Right ventricle myocardium inferior (tissue), 1 donor: ENCODE data around the gene GABPB2. TPM values are rescaled to one million over a fixed set of nuclear protein-coding genes. Genes with fewer than 3 reads are reported as not detected.

ENCODE experiments used
- ATAC-seq: fragments of 200-7000 bp; cut with Tn5 transposase; one replicate; pipeline ENCODE4 v1.9.1; 2020; ENCODE audit warnings: mild to moderate bottlenecking, moderate library complexity
- DNase-seq: peaks from one replicate; pipeline ENCODE4 v3.0.0; 2021; ENCODE audit errors: missing footprints
- intact Hi-C: fragments of 100-400 bp; cut with DNase I; formaldehyde crosslinking; loops from one replicate; pipeline ENCODE4 v1.11.0; 2022
- total RNA-seq: library from RNA; stranded (reverse); fragmentation: NEBNext Ultra II Directional; extraction: Animal tissue kit (Norgen Biotek cat#: 25700); gene quantifications from one replicate; pipeline ENCODE4 v1.2.1, GENCODE V29; 2021
- donor health status: DM: no; HTN: yes; CAD: no; lungs with severe emphysema.

GABPB2 gene
- total RNA-seq, 1 donor from 2014 or later = 8.4 TPM

DNA sequence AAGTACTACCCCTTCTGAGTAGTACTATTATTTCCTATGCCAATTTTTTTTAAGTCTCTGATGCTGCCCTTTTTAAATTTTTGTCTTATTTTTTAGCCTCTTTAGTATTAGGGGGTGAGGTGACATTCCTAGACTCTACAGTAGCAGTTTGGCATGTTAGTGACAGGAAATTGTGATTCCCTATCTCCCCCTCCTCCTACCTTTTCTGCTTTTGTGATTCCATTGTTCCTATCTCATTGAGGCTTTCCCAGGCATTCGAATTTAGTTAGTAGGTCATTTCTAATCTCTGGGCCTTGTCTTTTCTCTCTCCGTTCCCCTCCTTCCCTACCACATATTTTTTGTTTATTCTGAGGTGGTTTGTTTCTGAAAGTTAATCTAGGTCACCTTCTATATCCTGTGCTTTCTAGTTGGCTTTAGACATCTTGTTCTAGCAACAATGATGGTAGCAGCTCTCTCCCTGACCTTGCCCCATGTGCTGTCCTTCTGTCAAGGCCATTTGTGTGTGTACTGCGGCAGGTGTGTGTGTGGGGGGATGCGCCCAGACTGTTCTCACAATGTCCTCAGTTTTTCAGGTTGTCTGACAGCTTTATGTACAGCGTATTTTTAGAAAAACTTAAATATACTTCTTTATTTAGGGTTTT is 54.3 kb downstream of the GABPB2 start:
- intact Hi-C loops = no loop called here
- ATAC-seq = no peak
- DNase-seq = no peak

DNA sequence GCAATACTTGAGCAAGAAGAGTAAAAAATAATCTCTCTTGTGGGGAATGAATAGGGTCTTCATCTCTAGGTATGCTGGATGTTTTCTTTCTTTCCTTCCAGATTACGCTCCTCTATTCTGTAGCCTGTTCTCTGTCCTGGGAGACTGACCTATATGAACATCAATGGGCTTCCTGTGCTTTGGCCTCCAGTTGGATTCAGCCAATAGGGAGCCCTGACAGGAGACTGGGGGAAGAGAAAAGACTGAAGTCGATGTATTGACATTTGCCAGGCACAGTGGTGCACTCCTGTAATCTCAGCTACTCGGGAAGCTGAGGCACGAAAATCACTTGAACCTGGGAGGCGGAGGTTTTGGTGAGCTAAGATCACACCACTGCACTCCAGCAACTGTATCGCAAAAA is 58.2 kb downstream of the GABPB2 start:
- intact Hi-C loops = no loop called here
- ATAC-seq (no peak), DNase-seq (no peak)

DNA sequence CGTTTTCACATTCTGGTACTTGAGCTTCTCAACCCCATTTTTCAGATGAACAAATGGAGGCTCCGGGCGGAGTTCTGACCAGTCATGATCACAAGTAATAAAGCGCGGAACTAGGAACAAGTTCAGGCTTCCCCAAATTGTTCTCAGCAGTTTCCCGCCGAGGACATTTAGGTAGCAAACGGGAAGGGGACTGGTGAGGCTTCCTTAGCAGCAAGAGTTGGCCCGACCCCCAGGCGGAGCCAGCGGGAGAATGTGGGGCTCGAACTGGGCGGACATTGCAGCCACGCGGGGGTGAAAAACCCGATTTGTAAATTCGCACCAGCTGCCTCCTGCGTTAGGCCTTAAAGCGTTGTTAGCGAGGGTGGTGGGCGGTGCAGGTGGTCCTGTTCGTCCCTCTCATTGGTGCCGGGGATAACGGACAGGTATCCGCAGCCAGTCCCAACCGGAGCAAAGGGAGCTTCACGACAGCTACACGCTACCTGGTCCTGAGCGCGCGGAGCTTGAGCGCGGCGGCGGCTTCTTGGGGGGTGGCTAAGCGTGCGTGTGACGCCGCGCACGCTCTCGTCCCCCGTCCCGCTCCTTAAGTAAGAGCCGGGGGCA is 60.5 kb downstream of the GABPB2 start:
- DNase-seq (peak; percentile 88), ATAC-seq (peak; percentile 94)
- intact Hi-C loops = no loop called here

DNA sequence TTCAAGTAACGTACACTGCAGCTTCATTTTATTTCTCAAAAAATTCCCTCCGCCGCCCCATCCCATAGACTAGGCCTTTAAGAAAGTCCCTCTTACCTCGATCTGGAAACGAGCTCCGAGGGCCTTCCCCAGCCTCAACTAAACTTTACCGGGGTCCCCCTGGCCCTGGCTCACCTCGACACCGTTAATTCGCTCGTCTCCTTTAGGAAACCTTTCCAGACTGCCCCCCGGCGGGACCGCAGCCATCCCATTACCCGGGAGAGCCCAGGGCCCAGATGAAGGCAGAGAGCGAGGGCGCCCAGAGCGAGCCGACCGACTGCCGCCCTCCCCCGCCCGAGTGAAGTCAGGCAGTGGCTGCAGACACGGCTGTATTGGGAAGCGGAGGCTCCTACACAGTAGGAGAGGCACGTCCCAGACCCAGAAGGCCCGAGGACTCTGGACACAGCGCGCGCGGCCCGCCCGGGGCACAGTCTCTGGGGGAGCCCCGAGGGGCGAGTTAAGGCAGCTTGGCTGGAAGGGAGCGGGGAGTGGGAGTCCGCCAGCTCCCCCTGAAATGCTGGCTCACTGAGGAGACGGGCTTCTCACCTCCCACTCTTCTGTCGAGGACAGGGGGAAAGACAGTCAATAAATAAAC is 61.3 kb downstream of the GABPB2 start:
- intact Hi-C loops = no loop called here
- ATAC-seq (peak; percentile 45), DNase-seq (no peak)

DNA sequence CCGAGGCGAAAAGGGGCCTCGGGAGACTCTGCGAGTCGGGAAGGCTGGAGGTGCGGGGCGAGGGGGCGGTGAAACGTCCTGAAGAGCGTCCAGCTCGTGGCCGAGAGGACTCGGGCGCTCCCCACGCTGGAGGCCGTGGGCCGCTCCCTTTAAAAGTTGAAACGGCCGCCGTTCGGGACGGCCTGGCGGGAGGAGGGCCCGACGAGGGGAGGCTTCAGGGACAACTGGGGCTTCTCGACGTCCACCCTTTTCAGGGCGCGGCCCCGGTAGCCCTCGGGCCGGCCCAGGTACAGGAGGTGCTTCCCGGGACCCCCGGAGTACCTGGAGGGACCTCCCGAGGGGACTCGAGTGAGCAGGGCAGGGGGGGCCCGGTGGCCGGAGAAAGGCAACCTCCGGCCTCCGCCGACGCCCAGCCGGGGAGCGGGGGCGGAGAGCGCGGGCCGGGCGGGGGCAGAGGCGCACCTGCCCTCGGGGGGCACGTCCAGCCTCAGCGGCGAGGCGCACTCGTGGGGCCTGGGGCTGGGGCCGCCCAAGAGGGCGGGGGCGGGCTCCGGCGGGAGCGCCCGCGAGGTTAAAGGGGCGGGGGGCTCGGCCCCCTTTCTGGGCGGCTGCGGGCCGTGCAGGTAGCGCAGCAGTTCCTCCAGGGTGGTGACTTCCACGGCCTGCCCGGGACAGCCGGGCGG is 61.9 kb downstream of the GABPB2 start:
- no peak for DNase-seq
- no peak for ATAC-seq

DNA sequence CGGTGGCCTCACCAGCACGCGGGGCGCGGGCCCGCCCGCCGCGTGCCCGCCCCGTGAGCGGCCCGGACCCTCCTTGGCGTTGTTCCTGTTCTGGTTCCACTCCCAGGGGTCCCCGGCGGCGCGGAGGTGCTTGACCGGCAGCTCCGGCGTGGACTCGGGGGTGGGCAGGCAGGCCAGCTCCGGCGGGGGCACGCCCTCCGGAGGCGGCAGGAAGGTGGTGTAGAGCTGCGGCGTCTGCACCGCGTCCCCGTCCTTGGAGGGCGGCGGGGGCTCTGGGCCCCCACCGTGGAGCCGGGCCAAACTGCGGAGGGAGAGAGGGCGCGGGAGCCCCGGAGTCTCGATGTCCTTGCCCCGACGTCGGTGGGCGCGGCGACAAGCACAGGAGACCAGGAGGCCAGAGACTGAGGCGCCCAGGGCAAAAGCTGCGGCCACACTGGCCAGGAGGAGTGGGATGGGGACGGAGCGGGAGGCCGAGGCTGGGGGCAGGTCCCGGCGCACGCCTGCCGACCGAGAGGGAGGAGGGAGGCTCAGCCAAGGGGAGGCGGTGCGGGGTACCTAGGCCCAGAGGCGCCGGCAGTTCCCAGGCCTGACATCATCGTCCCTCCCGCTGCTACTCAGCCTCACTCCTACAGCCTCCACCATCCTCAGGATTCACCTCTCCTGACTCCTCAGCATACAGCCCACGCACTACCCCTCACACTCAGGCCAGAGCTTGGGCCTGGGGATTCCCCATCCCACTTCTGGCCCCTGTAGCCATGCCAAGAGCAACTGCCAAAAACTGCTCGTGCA is 62.7 kb downstream of the GABPB2 start:
- DNase-seq (no peak), ATAC-seq (no peak)
- intact Hi-C loops = no loop called here

More for the DNA sequence above, 61.9 kb downstream of the GABPB2 start:
- intact Hi-C loops = no loop called here

DNA sequence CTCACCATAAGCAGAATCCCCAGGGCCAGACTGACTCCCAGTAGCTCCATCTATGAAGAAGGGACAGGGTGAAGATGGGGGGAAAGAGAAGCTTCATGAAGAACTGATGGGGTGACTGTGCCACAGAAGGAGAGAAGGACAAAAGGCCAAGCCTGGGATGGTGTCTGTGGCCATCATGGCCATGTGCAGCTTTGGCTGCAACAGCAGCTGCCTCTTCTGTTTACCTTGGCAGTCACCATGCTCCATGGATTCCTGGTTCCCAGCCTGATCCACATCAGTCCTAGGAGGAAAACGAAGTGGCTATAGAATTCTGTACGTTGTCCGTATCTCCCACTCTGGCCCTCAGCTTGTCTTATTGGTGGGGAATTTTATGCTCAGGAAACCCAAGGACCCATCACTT is 63.8 kb downstream of the GABPB2 start:
- ATAC-seq (no peak), DNase-seq (no peak)
- intact Hi-C loops = no loop called here

DNA sequence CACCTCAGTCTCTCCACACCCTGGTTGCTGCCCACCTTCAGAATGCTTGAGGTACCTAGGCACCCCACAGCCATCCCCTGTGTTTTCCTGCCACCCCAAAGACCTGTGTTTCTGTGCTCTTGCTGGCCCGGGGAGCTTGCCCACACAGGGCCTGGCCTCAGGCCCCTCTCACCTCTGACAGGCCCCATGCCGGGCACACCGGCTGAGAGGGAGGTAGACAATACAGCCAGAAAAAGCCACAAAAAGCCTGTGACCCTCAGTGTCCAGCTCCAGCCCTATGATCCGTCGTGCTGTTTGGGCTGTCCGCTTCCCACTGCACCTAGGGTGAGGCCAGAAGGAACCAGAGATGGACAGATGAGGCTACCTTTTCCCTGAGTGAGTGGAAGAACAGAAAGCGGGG is 64.4 kb downstream of the GABPB2 start:
- DNase-seq (no peak), ATAC-seq (no peak)
- intact Hi-C loops = no loop called here

DNA sequence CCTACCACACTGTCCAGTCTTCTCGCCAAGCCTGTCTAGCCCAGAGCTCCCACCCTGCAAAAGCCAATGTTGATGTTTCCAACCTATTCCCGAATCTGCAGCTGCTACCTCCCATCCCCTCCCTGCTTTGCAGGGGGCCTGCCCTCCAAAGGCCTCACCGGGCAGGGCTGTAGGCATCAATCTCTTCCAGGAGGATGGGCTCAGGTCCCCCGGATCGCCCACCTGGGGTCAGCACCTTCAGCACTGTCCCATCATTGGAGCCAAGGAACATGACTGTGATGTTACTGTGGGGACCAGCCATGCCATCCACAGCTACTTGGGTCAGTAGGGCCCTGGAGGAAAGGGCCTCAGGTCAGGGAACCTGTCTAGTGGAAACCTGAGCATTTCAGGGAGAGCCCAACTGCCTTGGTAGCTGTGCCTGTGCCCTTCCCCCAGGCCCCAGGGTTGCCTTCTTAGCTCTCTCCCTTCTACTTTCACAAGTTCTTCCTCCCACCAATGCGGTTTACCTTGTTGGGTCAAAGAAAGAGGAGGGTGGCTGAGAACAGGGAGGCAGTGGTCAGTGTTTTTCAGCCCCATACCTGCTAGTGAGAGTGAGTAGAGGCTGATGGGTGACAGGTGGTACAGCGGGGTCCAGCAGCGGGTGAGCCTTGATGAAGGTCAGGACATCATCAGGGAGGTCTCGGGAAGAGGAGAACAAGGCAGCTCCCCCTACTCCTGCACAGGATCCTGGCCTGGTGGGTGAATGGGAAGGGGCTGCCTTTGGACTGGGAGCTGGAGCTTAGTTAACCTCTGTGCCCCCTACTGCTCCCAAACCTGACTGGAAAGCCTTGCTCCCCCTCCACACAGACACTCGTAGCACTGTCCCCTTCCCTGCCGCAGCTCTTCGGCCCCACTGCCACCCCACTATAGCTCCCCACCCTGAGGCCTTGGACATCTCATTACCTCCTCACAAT is 65.1 kb downstream of the GABPB2 start:
- DNase-seq = no peak

DNA sequence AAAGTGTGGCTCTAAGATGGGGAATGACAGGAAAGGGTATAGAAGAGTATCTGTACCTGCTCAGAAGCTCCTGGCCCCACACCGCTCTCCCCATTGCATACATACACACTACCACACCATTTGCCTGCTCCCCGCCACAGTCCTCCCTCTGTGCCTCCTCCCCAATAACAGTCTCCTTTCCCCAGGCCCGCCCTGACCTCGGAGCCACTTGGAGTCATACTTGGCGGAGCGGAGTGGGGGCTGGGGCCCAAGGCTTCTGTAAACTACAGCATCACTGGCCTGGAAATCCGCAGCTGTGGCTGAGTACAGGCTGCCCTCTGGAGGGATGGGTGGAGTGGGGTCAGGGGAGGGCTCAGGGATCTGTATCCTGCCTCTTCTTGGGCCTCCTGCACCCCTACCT is 67.2 kb downstream of the GABPB2 start:
- ATAC-seq (no peak), DNase-seq (no peak)
- intact Hi-C loops = no loop called here

More for the DNA sequence above, 65.1 kb downstream of the GABPB2 start:
- ATAC-seq = no peak
- intact Hi-C loops = no loop called here

DNA sequence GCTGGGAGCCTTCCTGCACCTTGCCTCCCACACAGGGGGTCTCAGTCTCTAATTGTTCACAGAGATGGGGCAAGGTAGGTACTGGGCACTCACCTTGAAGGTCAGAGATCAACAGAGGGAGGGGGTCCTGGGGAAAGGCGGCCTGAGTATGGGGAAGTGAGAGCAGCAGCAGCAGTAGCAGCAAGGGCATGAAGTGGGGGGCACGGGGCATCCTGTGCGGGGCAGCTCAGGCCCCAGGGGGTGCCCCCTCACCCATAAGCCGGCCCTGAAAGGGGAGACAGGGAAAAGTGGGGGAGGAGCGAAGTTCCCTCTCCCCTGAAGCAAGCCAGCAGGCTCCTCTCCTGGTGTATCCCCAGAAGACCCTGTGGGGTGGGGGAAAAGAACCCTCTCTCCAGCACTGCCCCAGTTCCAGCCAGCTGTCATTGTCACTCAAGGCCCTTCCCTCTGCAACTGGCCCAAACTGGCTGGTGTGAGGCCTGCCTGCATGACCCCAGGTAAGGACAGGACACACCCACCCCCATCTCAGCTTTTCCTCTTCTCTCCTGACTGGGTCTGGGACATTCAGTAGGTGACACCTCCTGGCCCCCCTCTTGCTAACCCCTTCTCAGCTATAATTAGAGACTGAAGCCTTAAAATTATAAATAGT is 72.0 kb downstream of the GABPB2 start:
- no peak for DNase-seq
- intact Hi-C loops = loop anchor here (10.0 kb wide), 1 partner anchor 268 kb away; the partner anchor contains the start of gene ARNT
- ATAC-seq = peak; percentile 33

DNA sequence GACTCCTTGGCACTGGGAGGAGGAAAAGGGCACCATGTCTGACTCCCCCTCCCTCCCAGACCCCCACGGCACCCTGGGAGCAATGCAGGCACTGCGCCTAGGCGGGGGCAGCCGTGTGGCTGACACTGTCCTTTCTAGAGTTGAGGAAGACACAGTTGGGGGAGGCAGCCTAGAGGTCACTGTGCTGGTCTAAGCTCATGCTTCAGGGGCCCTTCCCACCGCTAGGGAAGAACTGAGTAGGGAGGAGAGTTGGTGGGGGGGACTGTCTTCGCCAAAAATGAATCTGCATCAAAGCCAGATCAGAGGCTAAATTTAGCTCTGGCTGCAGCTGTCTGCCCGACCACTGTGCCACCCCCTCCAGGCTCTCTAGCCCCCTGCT is 72.5 kb downstream of the GABPB2 start:
- intact Hi-C loops = loop anchor here (10.0 kb wide), 1 partner anchor 268 kb away; the partner anchor contains the start of gene ARNT
- ATAC-seq (peak; percentile 2), DNase-seq (no peak)

DNA sequence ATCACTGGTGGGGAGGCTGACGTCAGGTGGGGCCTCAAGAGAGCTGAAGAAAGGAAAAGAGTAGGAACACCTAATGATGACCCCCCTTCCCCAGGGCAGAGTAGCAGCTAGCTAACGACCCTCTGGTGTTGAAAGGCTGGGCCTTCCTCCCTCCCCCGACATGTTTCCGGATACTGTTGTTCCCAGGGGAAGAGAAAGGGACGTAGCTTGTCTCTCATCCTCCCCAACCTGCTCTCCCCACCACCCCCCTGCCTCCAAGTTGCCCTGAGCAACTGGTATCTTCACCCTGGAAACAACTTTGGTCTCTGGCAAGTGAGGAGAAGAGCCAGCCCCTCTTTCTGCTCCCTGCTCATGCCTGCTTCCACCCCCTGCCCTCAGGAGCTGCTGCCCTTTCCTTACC is 73.4 kb downstream of the GABPB2 start:
- intact Hi-C loops = loop anchor here (10.0 kb wide), 1 partner anchor 269 kb away; the partner anchor contains the start of gene ARNT
- ATAC-seq = no peak
- no peak for DNase-seq

DNA sequence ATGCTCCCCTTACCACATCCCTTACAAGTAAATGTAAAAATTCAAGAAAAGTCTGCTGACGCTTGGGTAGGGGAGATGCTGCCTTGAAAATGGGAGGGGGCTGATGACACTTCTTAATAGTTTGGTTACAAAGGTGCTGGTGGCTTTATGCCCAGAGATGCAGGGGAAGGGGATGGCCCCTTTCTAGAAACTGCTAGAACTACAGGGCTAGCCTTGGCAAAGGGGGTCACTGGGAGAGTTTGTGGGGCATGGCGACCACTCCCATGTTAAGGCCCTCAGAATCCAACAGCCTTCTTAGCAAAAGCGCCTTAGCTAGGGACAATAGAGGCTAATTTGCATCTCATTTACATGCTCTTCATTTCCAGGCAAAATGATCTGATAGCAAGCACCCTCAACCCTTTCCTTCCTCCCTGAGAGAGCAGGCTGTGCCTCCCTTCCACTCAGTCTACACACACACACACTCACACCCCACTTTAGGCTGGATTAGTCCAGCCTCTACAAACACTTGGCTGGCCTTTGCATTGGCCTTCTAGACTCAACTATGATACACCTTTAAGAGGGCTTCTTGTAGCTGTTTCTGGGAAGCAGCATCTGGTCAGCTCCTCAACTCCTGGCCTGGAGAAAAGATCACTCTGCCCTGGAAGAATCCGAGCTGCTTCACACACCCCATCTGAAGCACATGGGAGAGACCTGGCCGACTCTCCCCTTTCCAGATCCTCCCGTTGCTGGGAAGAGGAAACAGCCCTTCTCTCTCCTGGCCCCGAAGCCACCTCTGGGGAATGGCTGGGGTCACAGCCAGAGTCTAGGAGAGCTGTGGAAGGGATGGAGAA is 74.1 kb downstream of the GABPB2 start:
- intact Hi-C loops = loop anchor here (5.0 to 10.0 kb wide), 2 partner anchors 122 to 270 kb away; partner anchors contain the start of gene ARNT
- DNase-seq = no peak
- ATAC-seq = peak; percentile 2

DNA sequence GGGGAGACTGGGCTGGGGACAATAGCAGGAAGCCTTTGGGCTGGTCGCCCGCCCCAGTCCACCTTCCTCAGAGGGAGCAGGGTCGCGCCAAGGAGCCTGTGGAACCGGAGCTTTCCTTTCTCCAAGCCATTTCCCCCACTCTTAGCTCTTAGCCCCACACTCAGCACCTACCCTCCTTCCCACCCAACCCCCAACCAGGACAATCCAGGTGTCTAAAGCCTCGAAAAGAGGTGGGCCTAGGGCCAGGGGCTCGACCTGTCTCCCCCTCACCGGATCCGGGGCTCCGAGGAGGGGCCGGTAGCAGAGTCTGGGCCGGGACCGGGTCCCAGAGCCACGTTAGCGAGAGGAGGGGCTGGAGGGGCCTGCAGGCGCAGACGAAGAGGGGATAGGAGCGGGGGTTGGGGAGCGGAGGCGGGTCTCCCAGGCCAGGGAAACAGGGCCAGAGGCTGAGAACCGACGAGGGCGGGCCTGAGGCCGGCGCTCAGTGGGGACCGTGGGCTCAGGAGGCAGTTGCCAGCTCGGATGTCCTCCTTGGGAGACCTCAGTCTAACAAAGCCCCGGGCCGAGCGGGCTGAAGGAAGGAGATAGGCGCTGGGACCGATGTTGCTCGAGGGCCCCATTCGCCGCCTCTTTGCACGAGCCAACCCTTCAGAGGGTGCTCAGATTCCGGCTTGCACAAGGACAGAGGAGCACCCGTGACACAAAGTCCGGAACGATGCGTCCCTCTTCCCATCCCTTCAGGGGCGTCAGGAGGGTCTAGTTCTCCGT is 74.9 kb downstream of the GABPB2 start:
- ATAC-seq = peak; percentile 12
- DNase-seq = no peak
- intact Hi-C loops = loop anchor here (1.0 to 10.0 kb wide), 3 partner anchors 20 to 271 kb away; partner anchors contain the start of genes ARNT and LYSMD1

DNA sequence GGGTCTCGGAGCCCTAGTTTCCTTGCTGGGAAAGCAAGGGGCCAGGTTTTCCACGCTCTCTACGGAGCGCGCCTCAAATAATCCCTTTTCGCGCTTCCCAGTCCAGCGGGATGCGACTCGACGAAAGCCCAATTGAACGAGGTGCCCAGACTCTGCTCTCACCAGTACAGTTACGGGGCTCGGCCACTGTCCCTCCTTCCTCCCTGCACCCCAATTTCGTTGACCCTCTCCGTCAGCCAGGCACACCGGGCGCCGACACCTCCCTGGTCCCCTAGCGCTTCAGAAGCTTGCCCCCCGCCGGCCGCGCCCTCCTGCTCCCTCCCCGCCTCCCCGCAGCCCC is 75.5 kb downstream of the GABPB2 start:
- peak; percentile 0 for ATAC-seq
- intact Hi-C loops = loop anchor here (1.0 to 10.0 kb wide), 3 partner anchors 19 to 271 kb away; partner anchors contain the start of genes ARNT and LYSMD1
- no peak for DNase-seq
